GM18868 (cell line): ENCODE results near the gene CXCL3.

Experiments used
- ATAC-seq: cut with Tn5 transposase; IDR thresholded peaks from one replicate; pipeline ENCODE4 v1.9.1; 2021; ENCODE audit warnings: mild to moderate bottlenecking, moderate library complexity; ENCODE audit not compliant: unreplicated experiment

CXCL3 gene

DNA sequence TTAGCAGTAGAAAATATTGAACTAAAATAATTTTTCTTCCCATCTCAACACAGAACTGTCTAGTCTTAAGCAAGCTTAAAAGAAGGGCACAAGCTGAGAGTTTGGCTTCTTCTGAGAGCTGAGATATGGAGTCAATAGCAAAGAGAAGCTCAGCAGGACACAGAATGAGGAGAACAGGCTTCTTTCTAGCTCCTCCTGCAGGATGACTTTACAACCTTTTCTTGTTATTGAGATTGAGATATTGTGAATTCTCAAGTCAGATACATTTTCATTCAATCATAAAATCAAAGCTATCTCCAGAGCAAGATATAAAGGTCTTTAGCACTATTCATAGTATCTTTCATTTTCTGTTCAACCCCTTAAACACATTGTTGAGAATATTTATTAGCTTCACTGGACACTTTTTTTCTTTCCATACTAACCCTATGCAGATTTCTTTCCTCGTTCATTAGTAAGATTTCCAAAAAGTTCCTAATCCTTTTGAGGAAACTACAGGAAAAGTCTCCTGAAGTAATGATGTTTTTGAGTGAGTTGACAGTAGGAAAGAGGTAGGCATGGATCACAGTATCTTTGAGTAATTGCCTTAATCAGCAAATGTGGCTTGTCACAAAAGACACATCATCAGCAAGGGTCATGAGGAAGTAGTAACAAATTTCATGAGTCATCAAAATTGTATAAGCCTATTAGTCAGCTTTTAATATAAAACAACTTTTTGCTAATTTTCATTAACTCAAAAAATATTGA is 17.8 kb upstream of the CXCL3 start:
- ATAC-seq = no peak

DNA sequence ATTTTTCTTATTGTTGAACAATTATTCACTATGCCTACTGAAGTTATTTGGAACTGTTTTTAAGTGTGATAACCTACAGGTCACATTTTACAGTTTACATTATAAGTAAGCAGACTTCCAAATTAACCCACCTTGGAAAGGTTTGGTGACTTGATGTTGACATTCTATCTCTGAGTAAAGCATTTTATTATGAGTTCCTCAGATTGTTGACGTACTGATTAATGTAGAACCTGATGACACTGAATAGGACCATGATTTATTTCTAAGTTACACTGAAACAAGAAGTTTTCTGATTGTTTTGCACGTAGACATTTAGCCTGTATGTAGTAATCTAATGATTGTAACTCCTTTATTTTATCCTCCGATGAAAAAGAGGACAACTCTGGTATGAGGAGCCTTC is 17.0 kb upstream of the CXCL3 start:
- no peak for ATAC-seq

DNA sequence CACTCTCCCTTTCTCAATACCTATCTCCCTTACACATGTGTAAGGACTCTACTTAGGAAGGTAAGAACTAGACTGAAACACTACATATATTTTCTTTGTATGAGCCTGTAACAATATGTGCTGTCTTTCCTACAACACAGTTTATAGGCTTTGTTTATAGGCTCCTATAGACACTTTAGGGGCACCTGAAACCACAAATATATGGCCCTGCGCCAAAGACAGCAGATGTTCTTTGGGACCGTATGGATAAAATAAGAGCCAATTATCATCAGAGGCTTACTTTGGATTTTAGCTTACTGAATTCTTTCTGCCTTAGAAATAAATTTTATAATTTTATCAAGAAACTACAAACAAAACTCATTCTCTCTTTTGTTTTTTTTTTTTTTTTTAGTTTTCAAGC is 16.6 kb upstream of the CXCL3 start:
- no peak for ATAC-seq

DNA sequence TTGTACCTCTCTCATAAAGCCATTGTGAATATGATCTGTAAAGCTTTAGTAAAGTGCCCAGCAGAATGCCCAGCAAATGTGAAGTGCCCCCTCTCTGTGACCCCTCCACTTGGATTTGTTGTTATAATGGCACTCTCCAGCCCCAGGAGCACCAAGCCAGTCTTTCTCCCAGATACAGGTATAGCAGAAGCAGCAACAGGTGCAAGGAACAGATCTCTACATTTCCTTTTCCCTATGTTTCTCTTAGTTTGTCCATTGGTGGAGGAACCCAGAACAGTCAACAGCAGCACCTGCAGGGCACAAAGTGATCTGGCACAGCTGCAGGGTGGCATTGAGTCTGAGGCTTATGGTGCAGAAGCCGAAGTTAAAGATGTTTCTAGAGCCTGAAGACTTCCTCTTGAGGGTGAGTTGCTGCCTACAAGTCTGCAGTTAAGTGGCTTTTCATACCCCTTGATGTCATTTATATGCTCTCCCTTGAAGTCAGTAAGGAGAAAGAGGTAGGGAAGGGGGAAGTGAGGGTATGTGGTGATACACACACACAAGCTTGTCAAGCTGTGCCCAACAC is 16.1 kb upstream of the CXCL3 start:
- no peak for ATAC-seq

DNA sequence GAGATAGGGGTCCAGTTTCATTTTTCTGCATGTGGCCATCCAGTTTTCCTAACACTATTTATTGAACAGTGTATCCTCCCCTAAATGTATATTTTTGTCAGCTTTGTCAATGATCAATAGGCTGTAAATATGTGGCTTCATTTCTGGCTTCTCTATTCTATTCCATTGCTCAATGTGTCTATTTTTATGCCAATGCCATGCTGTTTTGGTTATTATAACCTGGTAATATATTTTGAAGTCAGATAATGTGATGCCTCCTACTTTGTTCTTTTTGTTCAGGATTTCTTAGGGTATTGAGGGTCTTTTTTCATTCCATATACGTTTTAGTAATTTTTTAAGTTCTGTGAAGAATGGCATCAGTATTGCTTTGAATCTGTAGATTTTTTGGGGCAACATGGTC is 8.7 kb upstream of the CXCL3 start:
- no peak for ATAC-seq

DNA sequence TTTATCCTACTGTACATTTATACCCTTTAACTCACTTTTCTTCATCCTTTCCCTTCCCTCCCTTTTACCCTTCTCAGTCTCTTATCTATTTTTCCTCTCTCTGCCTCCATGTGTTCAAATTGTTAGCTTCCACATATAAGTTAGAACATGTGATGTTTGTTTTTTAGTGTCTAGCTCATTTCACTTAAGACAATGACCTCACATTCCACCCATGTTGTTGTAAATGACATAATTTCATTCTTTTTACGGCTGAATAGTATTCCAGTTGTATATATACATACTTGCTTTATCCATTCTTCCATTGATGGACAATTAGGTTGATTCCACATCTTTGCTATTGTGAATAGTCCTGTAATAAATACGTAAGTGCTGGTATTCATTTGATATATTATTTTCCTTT is 7.3 kb upstream of the CXCL3 start:
- no peak for ATAC-seq

DNA sequence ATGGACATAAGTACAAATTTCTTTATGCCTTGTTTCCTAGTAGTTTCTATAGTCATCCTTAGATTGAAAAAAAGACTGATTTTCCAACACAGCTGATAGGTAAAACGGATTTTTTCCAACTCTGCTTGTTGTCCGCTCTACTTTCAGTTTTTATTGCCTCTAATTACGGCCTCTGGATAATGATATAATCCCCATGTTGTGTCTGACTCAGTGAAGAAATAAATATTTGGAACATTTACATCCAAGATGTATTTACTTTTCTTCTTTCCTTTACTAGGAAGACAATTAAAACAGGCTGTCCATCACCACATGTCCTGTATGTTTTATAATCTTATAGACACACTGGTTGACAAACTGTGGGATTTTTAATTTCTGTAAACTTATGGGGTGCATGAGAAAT is 6.8 kb upstream of the CXCL3 start:
- no peak for ATAC-seq

DNA sequence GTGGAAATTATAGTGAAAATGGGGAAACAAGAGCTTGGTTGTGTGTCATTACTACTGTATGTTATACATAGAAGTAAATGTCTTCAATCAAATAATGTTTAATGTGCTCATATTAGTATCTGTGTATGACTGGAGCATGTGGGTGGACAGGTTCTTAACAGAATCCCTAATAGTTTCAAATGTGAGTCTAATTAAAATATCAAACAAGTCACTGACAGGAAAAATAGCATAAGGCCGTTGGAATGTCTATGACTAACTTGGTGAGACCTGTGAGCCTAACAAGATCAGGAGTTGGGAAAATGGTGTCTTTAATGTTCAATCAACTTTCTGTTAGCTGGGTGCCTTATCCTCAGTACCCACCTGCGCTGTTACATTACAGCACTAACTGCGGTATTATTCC is 6.2 kb upstream of the CXCL3 start:
- ATAC-seq = no peak

DNA sequence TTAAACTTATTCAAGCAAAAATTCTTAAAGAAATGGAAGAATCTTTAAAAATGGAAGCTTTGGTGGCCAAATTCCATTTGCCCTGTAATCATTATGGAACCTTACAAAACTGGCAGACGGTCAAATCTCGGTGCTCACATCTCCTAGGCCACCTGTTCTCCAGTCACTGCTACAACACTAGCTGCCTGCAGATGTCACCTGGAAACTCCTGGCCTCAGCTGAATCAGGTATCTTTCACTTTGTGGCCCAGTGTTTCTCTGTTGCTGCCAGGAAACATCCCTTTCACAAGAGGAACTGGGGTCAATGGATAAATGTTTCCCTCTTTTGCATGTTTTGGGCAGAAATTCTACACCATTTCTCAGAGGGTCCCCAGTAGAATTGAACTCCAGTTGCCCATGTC is 4.2 kb upstream of the CXCL3 start:
- ATAC-seq = no peak

DNA sequence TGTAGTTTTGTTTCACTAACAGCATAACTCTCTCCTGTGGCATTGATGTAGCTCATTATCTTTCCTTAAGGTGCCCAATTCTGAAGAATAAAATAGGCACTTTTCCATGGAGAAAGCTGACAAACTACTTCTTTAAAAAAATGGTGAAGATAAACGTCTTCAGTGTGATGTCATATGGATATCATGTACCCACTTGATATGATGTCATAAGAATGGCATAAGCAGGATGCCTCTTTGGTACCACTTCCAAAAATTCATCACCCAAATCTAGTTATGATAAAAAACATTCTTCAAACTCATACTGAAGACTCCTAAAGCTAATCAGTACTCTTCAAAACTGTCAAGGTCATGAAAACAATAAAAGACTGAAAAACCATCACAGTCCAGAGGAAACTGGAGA is 2.9 kb upstream of the CXCL3 start:
- ATAC-seq = no peak

DNA sequence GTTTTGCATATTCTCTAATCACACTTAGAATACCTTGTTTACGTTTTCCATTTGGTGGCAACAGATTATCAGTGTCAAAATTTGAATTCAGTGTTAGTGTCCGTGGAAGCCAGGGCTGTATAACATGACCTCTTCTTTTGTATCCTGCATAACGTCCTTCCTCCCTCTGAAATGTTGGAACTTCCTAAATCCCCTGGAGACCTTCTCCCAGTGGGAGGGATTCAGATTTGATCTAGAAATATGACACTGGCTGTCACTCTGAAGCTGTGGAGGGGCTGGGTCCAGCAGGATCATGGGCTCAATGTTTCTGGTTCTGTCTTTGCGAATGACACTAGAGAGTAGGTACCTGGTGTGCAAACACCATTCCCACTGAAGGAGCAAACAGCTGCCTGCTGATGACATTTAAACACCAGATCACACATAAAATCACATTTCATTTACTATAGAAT is 850 bp upstream of the CXCL3 start:
- no peak for ATAC-seq

DNA sequence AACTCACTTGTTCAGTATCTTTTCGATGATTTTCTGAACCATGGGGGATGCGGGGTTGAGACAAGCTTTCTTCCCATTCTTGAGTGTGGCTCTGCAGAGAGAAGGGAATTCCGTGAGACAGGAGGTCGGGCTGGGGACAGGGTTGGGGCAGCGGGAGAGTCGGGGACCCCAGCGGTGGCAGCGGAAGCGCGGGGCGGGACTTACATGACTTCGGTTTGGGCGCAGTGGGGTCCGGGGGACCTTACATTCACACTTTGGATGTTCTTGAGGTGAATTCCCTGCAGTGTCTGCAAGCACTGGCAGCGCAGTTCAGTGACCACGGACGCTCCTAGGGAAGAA is 434 bp downstream of the CXCL3 start:
- no peak for ATAC-seq

DNA sequence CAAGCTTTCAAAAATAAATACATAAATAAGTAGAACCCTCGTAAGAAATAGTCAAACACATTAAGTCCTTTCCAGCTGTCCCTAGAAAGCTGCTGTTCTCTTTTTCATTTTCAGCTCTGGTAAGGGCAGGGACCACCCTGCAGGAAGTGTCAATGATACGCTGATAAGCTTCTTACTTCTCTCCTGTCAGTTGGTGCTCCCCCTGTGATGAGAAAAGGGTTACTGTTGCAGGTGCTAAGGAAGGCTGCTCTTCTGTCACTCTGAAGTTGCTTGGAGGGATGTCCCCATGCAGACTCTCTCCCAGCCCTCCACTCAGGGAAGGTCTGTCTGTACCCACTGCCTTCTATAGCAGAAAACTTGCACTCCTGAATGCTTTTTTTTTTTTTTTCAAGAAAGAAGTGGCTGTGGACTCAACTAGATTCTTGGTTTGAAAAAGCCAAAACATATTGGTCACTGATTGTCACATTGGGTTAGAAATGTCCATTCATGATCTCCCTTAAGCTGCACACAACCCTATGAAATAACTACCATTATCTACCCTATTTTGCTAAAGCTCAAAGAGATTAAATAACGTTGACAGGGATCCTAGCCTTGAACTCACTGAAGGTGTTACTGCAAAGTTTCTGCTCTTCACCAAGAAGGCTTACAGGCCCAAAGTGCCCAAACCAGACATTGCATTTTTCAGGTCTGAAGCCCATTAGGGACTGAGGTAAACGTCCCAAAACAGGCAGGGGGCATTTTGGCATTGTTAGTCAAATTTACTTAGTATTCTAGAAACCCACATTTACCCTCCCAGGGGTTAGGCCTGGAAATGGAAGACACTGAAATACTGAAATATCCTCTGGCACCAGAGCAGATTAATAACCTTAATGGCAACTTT is 1.2 kb downstream of the CXCL3 start:
- ATAC-seq = no peak

DNA sequence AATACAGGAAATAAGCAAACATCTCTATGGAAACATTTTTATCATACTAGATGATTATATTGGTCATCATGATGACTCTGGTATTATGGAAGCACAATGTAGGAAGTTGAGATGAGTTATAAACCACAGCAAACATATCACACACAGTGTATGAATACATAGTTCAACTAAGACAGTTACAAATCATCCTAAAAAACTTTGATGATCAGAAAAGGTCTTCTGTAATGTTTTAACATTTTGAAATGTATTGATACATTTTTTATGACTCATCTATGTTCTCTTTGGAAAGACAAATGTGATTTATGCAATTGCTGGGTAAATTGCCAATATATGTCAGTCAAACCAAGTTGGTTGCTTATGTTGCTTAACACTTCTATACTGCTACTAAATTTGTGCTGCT is 4.8 kb downstream of the CXCL3 start:
- ATAC-seq = no peak

DNA sequence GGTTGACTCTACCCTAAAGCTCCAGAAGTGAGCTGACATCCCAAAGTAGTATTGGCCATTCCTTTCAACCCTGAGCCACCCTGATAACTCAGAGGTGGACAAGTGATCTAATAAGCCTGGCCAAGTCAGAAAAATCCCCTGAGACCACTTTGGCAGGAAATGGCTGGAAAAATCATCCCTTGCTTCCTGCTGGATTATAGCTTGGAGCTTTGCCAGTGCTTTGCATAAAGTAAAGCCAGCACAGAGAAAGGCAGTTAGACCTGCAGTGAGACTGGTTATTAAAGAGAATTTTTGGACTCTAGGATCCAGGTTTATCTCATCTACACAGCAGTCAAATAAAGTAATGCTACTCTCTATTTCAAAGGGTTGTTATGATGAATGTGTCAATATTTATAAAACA is 6.4 kb downstream of the CXCL3 start:
- ATAC-seq = no peak

DNA sequence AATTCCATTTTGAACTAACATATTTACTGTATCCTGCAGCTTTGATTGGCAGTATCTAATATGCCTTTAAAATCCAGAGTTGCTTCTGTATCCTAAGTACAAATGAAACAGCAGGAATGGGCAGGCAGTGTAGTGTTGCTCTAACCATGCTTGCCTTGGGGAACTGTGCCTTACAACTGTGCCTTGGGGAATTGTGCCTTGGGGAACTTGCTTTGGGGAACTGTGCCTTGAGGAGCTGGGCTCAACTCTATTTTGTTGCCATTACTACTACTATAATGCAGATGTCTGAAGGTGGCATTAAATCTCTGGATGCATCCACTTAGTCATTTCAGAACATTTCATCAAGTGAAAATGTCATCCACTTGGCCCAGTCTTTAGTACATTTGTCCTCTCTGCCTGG is 6.9 kb downstream of the CXCL3 start:
- ATAC-seq = no peak

DNA sequence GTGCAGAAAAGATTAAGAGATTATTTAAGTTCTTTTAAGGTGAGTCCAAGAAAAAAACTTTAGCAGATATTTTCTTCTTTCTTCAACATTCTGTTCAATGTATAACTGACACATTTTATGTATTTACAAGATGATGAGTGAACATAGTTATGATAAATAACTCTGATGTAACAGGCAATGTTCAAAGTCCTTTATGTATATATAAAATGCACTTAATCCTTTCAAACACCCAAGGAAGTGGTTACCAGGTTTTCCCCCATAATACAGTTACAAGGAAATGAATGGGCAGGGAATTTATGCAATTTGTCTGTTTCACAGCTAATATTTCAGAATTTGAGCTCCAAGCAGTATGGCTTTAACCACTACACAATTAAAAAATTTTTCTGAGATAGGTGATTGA is 8.2 kb downstream of the CXCL3 start:
- ATAC-seq = no peak

DNA sequence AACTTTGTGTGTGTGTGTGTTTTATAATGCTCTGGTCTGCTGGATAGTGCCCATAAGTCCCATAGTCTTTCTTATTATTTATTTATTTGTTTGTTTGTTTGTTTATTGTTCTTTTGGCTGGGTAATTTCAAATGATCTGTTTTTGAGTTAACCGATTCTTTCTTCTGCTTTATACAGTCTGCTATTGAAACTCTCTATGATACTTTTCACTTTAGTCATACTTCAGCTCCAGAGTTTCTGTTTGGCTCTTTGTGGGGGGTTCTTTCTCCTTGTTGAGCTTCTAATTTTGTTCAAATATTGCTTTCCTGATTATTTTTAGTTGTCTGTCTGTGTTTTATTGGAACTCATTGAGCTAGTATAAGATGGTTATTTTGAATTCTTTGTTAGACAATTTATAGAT is 10.0 kb downstream of the CXCL3 start:
- ATAC-seq = no peak

DNA sequence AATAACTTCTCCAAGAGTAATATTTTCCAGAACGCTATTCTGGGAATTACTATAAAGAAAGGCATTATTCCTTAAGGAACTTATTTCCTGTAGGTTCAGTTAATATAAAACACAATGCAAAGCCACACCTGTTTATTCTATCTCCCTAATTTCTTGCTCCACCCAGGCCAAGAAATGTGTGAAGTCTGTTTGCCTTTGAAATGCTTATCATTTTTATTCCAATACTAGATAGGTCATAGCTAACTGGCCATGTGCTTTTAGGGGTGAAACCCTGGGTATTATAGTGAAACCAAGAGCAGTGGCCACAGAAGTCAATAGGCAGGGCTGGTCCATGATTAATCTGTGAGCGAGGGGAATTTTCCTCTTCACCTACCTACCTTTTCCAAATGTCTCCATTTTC is 14.8 kb downstream of the CXCL3 start:
- ATAC-seq = no peak

DNA sequence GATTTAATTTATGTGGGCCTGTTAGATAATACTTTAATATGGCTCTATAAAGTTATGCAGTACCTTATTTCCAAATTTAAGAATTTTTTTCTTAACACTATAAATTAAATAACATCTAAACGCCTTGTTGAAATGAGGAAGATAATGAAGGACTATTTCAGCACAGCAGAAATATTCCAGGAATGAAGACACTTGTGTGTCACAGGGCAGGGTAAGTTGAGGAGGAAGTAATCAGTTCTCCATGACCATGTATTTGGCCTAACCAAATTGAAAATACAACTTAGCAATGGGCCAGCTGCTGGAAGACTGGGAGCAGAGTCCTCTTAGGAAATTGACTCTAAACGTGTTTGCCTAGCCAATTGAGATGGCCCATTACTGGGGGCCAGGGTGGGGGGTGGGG is 16.9 kb downstream of the CXCL3 start:
- no peak for ATAC-seq

DNA sequence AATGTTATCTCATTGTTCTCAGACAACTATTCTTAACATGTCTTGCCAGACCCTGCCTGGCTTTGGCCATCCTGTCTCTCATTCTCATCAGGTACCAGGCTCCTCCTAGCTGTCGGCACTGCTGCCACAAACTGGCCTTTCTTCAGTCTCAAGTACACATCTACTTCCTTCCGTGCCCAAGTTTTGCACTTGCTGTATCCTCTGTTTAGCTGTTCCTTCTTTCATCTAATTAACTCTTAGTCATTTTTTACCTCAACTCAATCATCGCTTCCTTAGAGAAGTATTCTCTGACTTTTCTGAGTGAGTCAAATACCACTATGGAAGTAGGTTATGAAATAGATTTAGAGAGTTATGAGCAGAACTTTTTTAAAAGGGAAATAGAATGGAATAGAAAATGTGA is 19.7 kb downstream of the CXCL3 start:
- no peak for ATAC-seq

DNA sequence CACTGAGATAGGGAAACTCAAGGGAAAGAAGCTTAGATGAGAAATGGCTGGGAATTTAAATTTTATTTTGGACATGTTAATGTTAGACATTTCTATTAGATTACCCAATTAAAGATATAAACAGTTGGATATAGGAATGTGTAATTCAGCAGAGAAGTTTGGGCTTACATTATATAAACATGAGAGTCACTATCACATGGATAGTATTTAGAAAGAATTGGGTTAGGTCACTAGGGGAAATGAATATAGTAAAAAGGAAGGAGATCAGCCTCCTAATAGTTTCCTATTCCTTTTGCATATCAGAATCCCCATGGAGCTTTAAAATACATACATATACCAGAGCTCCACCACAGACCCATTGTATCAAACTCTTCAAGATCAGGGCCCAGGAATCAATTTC is 20.4 kb downstream of the CXCL3 start:
- no peak for ATAC-seq
